HG03095 (cell line): ENCODE data around the gene OLFM4.

ENCODE experiments used
- ATAC-seq: cut with Tn5 transposase; IDR thresholded peaks from one replicate; pipeline ENCODE4 v1.9.1; 2021; ENCODE audit warnings: moderate library complexity; ENCODE audit not compliant: unreplicated experiment

OLFM4 gene

DNA sequence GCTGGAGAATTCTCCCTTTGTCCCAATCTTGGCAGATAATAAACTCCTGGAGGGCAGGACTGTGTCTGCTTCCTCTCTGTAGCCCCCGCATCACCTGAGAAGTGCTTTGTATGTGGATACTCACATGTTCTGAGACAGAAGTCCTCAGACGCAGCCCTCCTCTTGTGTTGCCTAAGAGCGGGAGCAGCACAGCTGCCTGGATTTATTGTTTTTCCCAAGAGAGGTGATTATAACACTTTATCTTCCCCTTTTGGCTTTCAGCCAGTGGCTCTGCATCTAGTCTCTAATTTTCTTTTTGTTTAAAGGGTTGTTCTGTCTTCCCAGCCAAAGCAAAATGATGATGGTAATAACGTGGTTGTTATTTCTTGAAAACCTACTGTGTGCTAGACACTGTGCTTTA, 36.1 kb downstream of the OLFM4 start:
- ATAC-seq, result no peak

DNA sequence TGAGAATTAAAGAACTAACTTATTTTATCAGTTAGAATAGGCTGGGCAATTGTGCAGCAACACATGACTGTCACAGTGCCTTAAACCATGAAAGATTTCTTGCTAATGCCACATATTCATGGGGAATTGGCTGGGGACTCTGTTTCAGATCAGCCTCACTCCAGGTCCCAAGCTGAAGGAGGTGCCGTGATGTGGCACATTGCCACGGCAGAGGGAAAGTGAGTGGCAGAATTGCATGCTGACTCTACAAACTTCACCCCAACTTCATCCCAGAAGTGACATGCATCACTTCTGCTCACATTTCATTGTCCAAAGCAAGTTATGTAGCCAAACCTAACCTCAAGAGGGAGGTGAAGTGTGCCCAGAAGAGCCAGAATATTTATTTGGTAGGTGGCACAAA, 37.8 kb downstream of the OLFM4 start:
- no peak for ATAC-seq

DNA sequence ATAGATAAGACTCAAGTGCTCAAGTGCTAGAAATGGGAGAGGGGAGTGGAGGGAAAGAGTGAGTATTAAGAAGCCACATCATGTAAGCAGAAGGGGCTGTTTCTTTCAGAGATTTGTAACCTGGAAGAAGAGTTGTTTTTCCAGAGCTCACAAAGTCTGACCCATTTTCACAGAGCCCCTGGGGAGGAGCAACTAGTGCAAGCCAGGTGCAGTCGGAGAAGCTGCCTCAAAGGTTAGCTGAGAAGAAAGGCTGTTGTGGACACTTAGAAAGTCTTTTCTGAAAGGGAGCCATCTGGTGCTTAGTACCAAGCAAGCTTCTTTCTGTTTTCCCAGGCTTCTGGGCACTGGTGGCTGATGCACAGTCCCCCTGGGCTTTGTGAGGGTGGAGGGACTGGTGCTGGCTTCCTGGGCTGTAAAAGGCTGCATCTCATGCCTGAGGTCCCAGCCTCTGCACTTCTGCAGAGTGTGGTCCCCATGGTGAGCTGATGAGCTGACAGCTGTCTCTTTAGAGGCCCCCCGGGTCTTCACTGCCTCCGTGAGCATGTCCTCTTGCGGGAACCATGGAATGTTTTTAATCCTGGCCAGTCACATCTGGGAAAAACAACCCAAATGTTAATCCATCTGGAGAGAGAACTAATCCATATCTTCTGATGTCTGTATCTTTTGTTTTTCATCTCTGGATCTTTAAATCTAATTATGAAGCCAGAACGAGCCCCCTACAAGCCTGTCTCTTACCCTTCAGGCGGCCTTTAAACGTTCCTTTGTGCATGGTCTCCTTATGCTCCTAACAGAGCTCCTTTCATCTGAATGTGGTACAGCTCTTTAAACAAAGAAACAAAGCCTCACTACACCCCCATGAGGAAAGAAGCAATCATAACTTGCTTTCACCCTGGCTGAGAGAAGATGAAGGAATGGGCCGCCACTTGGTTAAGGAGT, 40.2 kb downstream of the OLFM4 start:
- no peak for ATAC-seq

DNA sequence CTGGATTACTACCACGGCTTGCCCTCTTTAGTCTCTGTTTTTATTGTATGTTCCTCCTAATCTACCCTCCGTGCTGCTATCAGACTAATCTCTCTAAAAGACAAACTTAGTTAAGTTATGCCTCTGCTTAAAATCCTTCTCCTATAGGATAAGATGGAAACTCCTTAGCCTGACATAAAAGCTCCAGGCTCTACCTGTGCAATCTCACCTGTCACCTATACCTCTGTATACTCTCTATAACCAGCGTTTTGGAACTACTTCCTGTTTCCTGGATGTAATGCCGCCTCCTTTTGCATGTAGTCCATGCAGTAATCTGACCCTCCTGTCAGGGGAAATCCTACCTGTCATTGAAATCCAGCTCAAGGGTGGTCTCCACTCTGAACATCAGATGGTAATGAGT, 41.2 kb downstream of the OLFM4 start:
- no peak for ATAC-seq

DNA sequence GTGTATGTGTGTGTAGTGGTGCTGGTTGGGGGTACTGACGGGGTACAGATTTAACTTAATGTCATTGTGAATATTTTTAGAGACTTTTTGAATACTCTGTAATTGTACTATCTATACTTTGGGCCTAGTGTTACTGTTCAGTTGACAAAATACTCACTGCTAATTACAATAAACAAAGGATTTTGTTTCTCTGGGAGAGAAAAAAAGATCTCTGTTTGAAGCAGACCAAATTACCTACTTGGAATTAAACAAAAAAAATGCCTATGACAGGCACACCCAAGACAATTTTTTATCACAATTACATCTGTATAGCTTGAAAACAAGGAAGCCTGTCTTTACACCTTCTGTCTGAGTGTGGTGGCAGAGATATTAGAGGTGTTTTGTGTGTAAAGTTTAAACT, 45.1 kb downstream of the OLFM4 start:
- ATAC-seq, result no peak

DNA sequence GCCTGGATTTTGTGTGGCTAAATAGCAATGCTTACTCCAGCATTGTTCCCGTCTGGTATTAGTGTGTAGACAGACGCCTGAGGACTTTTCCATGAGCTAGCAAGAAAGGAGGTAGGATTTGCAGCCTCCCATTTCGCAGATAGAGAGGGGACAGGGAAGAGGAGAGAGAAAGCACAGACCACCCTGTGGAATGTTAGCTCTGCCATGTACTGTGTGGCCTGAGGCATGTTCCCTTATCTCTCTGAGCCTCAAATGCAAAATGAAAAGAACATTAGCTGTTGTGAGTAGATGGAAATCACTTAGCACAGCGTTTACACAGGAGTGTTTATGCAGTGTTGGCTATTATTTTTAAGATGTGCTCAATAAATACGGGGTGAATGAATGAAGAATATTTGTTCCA, 45.5 kb downstream of the OLFM4 start:
- no peak for ATAC-seq

DNA sequence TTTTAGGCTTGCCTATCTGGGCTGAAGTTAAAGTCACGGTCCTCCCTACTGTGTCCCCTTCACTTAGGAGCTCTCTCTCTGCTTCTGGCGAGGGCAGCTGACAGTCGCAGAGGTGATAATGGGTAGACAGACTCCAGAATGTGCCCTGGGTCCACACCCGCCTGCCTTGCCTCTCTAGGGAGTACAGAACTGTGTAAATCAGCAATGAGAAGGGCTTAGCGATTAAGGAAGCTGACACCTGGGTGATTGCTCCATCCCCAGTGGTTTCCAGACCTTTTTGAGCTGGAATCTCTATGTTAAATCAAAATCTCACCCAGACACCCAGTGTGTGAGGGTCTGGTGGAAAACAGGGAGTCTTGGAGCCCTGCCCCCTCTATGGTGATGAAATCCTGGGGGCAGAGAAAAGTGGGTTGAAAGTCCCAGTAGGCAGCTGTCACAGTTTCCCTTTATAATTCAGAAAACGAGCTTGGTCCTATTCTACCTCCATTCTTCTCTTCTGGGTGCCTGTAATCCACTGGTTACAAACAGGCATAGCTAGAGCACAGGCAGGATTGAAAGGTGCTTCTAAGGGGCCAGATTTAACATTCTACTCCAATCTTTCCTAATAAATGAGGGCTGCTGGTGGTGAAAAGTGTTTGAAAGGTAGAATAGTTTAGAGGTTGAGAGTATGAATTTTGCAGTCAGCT, 46.9 kb downstream of the OLFM4 start:
- ATAC-seq, result no peak

DNA sequence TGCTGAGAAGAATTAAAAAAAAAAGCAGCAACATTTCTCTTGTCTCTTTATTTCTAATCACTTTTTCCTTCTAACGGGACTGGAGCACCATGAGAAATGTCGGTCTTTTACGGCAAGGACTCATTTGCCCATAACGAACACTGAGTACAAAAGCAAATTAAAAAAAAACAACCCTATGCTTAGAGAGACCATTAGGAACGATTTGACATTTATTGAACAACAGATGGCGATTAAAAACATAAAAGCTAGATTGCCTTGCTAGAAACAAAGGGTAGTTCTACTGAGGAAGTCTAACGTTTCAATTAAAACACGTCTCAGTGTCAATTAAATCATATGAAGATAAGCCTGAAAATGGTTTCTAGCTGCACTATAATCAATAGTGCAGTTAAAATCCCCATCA, 51.1 kb downstream of the OLFM4 start:
- no peak for ATAC-seq

DNA sequence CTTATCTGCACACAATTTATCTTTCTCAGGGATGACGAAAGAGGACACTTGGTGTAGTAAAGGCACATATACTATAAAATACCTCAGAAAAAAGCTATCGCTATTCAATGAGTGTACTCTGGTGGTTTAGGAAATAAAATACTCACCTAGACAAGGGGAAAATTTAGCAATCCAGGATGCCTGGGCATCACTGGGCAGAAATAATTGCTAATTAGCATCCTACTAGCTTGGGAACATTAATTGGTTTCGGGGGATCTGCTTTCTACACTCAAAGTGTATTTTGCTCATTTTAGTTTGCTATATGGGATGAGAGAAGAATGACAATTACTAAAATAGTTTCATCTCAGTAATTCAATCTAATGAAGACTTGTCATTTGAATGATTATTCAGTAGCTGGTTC, 60.3 kb downstream of the OLFM4 start:
- ATAC-seq, result no peak

DNA sequence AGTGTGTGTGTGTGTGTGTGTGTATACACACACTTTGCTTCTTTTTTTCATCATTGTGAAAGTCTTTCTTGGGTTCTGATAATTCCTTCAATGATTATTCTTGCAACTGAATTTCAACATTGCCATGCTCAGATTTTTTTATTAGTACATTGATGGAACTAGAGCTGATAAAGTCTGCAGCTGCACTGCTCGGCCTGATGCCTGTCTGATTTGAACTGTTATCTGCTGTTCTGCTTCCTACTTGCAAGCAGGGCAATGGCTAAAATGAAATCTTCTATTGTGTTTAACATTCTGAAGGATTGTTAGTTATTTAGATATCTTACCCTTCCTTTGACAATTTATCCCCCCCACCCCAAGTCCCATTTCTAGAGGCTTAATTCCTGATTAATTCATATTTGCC, 61.3 kb downstream of the OLFM4 start:
- no peak for ATAC-seq

DNA sequence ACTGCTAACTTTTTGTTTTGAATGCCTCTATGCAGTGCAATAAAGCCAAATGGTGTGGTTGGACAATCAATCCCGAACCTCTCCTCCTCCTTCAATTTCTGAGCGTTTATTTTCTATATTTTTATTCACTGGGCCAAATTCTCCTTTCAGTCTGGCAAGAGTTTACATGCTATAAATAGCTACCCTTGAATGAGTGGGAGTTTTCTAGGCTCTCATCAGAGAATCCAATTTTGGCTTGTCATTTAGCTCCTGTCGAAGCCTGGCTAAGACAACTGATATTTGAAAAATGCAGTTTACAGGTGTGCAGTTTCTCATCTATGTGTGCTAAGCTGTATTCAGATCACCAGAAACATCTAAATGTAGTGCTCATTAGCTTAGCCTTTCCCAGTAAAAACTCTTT, 61.8 kb downstream of the OLFM4 start:
- no peak for ATAC-seq

DNA sequence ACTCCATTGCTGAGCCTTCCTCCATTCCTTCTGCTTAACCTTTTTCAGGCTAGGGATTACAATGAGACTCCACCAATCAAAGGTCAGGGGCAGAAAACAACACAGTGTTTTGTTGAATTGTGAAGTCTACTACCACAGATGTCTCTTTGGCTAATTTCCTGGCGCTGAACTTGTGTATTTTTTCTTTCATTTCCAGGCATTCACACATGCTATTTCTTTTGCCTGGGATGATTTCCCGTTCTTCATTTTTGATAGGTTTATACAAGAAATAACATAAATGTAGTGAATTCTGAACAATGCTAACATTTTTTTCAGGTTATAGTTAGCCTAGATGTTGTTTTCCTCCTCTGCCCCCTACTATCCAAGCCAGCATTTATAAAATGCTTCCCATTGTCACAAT, 64.3 kb downstream of the OLFM4 start:
- ATAC-seq, result no peak

DNA sequence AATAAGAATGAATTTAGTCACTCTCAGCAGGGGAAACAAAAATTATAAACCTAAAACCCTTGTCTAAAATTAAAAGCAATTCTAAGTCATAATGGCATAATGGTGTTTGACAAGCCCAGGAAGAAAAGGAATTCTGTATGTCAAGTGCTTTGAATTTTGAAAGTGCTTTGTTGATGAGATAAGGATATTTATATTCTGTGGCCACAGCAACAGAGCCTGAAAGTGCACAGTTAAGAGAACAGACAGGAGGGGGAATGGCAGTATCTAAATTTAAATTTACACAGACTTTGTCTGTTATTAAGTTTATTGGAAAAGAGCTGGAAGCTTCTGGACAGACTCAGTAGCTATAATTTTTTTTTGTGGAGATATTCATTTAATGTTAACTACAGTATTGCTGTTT, 69.8 kb downstream of the OLFM4 start:
- ATAC-seq, result no peak

DNA sequence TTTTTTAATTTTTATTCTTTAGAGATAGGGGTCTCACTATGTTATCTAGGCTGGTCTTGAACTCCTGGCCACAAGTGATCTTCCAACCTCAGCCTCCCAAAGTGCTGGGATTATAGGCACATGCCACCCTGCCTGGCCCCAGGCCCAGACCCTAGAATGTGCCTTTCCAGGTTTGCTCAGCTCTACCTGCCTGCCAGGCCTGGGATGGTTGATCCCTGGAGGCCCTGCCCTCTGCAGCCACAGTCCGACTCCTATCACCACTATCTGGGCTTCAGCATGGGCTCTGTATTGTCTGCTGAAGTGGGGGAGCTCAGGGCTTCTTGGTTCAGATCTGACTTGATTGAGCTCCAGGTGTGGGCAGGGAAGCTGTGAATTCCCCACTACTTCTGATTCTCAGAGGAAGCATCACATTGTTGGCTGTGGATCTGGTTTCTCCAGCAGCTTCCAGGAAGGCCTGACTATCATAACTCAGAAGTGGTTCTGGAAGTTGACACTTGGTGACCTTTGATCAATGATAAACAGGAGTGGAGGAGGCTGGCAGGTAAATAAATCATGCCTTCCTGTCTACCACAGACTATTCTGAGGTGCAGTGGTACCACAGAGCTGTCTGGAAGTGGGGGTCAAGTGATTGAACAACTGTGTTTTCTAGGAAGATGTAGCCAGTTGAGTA, 71.9 kb downstream of the OLFM4 start:
- no peak for ATAC-seq
